T-helper 1 cell (primary cell): ENCODE results near the gene HECTD4.
"Not testable (repeated sequence)": the region's sequence is repeated elsewhere in the genome, so short reads cannot be mapped to it uniquely, and the experiment has no call there.

Experiments
- DNase-seq, 5 donors: peaks; one replicate each; pipeline ENCODE4 v3.0.0-alpha.2; 2012 to 2020
- total RNA-seq, 4 donors: gene quantifications; one replicate each; lab custom pipeline; 2026; lab: John Stamatoyannopoulos, UW

The HECTD4 gene, protein sequence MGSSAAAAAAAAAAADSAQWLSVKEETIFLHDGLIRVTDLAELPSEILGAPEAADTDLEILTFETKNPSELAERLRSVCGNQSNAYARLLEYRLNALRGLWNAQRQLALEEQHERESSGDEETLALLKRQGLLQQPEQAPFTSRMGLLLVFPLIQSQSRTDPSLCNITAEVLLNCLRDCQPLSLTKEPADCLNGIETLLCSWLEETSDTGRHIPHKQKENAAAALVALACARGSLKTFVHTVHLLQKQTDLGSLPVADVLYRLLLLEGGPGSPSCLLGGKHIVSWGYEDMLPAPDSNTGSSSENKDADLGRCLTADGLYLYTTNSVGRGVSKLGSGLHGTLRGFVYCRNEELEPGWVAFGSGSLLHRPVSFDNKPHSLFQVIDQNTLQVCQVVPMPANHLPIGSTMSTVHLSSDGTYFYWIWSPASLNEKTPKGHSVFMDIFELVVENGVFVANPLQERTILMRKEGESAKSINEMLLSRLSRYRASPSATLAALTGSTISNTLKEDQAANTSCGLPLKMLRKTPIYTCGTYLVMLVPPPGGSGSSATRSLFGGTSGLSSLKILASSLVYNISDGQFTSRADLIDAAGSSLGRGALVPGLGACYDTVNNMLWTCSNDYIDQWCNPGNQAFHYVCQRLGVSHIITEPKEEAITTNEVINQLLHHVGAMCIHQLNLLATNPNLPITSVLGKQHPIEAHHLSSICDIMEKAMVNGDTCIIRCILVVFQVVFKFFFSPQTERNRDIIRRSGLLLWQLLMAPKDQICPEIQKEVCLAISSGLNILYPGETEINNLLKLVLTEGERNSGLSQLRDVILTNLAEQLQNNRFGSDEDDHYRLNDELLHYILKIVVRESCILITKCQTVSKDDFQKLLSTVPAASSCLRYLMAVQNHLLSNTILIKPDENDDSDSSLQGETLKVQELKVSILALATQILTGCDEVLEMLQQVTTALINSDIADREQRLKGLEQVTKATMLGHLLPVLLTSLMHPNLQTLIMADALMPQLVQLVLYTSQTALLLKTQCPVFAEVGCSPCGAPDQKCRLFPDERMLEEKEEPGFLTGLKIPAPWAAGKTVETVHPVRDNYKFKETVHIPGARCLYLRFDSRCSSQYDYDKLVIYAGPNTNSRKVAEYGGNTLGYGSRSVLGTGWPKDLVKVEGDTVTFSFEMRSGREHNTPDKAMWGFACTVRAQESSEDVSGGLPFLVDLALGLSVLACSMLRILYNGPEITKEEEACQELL (N-terminal part only)
- total RNA-seq: 114 to 221 (median 157) reads per million in 4 donors

- peak; percentile 86 to 91 (median 89) for DNase-seq
Measured at GRCh38 chr12:112381883-112382796, at the start of gene HECTD4. Gene HECTD4, minus strand, starts transcription at chr12:112382431. Its CDS starts 303 bp downstream, at chr12:112382128.

- no peak for DNase-seq
Measured at GRCh38 chr12:112431965-112432364, 49.7 kb upstream of the HECTD4 start.

GRCh38 chr12:112430929-112431328 is 48.7 kb upstream of the HECTD4 start:
- peak in 1 of 5 donors; percentile 33 for DNase-seq

- DNase-seq: no peak
Measured at GRCh38 chr12:112427760-112428159, 45.5 kb upstream of the HECTD4 start.

DNA sequence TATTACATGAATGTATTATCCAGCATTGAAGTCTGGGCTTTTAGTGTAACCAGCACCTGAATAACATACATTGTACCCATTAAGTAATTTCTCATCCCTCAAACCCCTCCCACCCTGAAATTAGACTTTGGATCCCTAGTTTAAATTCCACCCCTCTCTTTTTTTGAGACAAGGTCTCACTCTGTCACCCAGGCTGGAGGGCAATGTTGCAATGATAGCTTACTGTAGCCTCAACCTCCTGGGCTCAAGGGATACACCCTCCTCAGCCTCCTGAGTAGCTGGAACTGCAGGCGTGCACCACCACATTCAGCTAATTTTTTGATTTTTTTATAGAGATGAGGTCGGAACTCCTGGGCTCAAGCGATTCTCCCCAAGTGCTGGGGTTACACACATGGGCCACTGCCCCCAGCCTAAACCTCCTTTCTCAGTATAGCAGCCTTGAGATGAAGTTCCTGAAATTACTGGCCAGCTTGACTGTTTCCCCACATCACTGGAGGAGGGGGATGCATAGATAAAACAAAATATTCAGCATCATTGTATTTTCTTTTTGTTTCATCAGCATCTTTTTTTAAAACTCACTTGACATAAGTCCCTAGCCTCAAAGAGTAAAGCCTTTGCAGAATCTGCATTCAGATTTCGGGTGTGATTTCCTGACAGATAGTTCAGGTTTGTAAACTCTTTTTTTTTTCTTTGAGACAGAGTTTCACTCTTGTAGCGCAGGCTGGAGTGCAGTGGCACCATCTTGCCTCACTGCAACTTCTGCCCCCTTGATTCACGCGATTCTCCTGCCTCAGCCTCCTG is 43.6 kb upstream of the HECTD4 start:
- peak in 1 of 5 donors; percentile 8 for DNase-seq

DNA sequence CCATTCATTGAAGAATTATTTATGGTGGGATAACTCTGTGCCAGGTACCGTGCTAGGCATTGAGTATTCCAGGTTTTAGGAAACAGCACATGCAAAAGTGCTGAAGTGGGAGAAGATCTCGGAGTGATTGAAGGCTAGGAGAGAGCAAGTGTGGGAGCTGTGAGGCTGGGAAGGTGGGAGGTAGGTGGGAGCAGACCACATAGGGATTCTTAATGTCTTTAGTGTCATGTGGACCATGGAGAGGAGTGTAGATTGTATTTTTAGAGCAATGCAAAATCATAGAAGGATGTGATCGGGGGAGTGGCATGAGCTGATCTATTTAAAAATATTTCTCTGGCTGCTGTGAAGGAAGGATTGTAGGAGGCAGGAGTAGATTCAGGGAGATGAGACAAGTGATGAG is 41.9 kb upstream of the HECTD4 start:
- DNase-seq: no peak

DNA sequence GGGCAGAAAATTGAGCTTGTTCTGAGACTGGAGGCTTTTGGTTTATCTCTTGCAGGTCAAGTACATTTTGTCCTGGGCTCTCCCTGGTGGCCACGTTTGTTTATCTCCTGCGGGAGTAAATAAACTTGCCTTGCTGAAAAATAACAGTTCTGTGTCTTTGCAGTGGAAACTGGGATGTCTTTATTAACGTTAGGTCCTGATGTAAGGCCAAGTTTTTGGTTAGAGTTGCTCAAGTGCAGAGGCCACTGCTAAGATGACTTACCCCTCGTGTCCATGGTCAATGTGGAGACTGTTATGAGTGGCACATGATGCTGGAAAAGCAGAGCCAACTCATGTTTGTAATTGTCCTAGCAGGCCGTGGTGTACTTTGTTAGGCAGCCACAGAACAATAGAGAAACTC is 40.3 kb upstream of the HECTD4 start:
- DNase-seq: no peak

DNA sequence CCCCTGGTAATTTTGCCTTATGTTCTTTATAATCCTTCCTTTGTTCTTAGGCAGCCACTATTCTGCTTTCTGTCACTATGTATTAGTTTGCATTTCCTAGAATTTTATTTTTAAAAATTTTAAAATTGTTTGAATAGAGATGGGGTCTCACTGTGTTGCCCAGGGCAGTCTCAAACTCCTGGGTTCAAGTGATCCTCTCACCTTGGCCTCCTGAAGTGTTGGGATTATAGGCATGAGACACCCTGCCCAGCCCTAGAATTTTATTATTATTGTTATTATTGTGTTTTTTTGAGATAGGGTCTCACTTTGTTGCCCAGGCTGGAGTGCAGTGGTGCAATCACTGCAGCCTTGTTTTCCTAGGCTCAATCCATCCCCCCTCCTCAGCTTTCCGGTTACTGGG is 39.1 kb upstream of the HECTD4 start:
- no peak for DNase-seq

DNA sequence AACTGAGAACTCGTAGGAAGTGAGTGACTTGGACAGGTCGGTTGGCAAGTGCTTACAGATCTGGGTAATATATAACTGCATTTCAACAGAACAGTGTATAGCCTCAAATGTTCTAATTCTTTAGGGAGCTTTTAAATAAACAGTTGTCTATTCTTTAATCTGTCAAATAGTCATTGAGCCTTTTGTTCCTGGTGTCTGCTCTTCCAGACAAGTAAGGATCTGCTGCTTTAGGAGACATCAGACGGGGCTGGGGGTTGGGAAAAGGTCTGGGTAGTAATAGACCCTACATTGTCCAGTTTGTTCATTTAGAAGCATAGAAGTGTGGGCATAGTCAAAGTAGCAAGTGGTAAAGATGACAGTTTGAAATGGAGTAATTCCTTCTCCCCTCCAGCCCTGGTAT is 38.5 kb upstream of the HECTD4 start:
- DNase-seq: no peak

GRCh38 chr12:112419297-112420133 is 37.3 kb upstream of the HECTD4 start:
- peak in 1 of 5 donors; percentile 25 for DNase-seq

- DNase-seq: peak; percentile 78 to 88 (median 86)
Measured at GRCh38 chr12:112418608-112419296, 36.5 kb upstream of the HECTD4 start, which contains the start of gene PTPN11. Gene PTPN11, plus strand, starts transcription at chr12:112418947. Its CDS starts 165 bp downstream, at chr12:112419112.

GRCh38 chr12:112418273-112418607 is 36.0 kb upstream of the HECTD4 start:
- no peak for DNase-seq

- not testable (repeated sequence) for DNase-seq
Measured at GRCh38 chr12:112415457-112415856, 33.2 kb upstream of the HECTD4 start.

DNA sequence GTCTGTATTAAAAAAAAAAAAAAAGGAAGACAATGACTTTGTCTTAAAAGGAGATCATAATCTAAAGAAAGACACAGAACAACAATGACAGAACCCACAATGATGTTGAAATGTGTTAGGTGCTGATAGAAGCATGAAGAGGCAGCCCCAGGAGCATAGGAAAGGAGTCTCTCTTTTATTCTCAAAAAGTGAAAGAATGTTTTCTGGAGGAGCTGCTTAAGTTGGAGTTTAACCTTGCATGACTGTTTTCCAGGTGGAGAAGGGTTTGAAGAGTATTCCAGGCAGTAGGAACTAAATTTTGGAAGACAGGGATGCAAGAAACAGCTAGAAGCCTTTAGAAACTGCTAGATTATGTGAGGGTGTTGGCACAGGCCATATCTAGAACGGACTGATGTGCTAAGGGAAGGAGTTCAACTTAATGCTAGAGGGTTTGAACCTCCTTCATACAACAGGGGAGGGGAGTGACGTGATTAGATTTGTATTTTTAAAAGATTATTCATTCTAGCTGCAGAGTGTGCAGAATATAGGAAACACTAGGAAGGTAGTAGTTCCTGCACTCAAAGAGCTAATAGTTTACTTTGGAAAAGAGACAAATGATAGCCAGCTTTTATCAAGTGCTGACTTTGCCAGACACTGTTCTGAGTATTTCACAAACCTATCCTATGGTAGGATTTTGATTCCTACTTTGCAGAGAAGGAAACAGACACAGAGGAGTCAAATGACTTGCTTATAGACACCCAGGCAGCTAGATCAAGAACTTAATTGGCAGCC is 31.8 kb upstream of the HECTD4 start:
- DNase-seq: no peak

- DNase-seq: no peak
Measured at GRCh38 chr12:112409906-112410244, 27.6 kb upstream of the HECTD4 start.

DNA sequence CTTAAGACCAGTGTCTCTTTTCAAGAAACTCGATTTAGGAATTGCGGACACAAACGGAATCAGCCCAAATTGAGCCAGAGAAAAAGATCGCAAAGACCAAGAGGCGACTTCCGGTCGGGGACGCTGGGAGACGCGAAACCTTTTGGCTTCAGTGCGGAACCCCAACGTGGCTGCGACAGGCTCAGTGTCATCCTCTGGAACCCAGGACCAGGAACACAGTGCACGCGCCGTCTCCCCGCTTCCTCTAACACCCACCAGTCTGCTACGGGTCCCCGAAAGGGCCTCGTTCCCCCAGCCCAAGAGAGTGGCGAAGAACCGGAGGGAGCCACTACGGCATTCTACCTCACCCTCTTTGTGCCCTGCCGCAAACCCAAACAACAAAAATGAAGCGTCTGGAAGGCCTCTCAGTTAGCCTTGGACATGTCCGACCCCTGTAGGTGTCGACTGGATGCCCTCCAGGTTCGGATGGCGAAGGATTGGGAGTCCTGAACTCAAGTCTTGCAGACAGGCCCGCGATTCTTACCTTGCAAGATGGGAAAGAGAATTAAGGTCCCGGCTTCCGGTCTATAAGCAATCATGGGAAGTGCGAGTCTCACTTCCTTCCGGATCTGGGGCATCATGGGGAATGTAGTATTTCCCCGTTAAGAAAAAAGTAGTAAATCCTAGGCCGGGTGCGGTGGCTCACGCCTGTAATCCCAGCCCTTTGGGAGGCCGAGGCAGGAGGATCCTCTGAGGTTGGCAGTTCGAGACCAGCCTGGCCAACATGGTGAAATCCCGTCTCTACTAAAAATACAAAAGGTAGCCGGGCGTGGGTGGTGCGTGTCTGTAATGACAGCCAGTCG is 27.1 kb upstream of the HECTD4 start, which contains the start of gene RPL6:
RPL6 (minus strand) TSS at position 542 of the 842 bp plus-strand sequence. CDS start 949 bp downstream, outside the sequence.
- DNase-seq: peak; percentile 28 to 91 (median 67)

GRCh38 chr12:112408621-112409020 is 26.4 kb upstream of the HECTD4 start:
- DNase-seq: peak in 1 of 5 donors; percentile 41
